Urinary bladder (tissue), 4 donors: ENCODE results near the gene SLC43A1. TPM values are rescaled to one million over a fixed set of nuclear protein-coding genes. Genes with fewer than 3 reads are reported as not detected.

ENCODE experiments used
- DNase-seq: peaks from one replicate; pipeline ENCODE4 v3.0.0-alpha.2; 2015; ENCODE audit errors: extremely low spot score
- H3K27ac ChIP-seq: one replicate; pipeline ENCODE4 v1.5.1; 2013; ENCODE audit warnings: low read depth, mild to moderate bottlenecking, moderate library complexity
- H3K36me3 ChIP-seq: one replicate; pipeline ENCODE4 v1.6.1; 2013; ENCODE audit warnings: mild to moderate bottlenecking, moderate library complexity; ENCODE audit not compliant: insufficient read depth
- H3K4me1 ChIP-seq: one replicate; pipeline ENCODE4 v1.6.1; 2013; ENCODE audit warnings: mild to moderate bottlenecking, moderate library complexity; ENCODE audit not compliant: insufficient read depth
- H3K4me3 ChIP-seq: one replicate; pipeline ENCODE4 v1.5.1; 2013; ENCODE audit warnings: low read depth, low read length
- WGBS: extraction: QIAGEN DNeasy Blood & Tissue Kit; methylation state at CpG from one replicate; pipeline ENCODE4 v1.1.7; 2013; 5-methylcytosine and 5-hydroxymethylcytosine counted together
- polyA plus RNA-seq: library from polyadenylated mRNA; stranded (reverse); fragments of 200-250 nt; gene quantifications from one replicate; pipeline ENCODE4 v1.2.3, GENCODE V29; 2013
- small RNA-seq: library from RNA; depleted of rRNA; stranded (forward); fragments of <200 nt; gene quantifications from one replicate; pipeline ENCODE3, GENCODE V24; 2014
- total RNA-seq: library from RNA; depleted of rRNA; stranded (reverse); fragments of >200 nt; gene quantifications from one replicate; pipeline ENCODE4 v1.2.3, GENCODE V29; 2014
- donor health status: healthy with polysubstance abuse.
- donor health status: healthy.

Gene SLC43A1
- total and polyA plus RNA-seq, 2 donors, result 16.8 to 33.0 TPM

GRCh38 chr11:57444362-57445121, 71.0 kb downstream of the SLC43A1 start:
- DNase-seq, result no peak
- no peaks in the 10 kb centered on the region for H3K4me1 ChIP-seq
- no peak overlapping the region for H3K4me3 ChIP-seq
- 68% methylated on average over 9 of the region's 9 CpGs for WGBS
- no peaks in the 10 kb centered on the region for H3K36me3 ChIP-seq
- no peak overlapping the region for H3K27ac ChIP-seq

- WGBS, result 85% methylated on average over 4 of the region's 4 CpGs
- Histone ChIP-seq H3K4me3 (no peak overlapping the region), H3K27ac (no peak overlapping the region), H3K36me3 (no peaks in the 10 kb centered on the region), H3K4me1 (no peaks in the 10 kb centered on the region)
- DNase-seq, result no peak
Observed at GRCh38 chr11:57440744-57441414, 74.6 kb downstream of the SLC43A1 start.

GRCh38 chr11:57439786-57440185, 75.7 kb downstream of the SLC43A1 start:
- Histone ChIP-seq H3K4me3 (no peak overlapping the region), H3K36me3 (no peaks in the 10 kb centered on the region), H3K4me1 (no peaks in the 10 kb centered on the region), H3K27ac (no peak overlapping the region)
- WGBS, result 89% methylated on average over 6 of the region's 6 CpGs
- no peak for DNase-seq

DNA sequence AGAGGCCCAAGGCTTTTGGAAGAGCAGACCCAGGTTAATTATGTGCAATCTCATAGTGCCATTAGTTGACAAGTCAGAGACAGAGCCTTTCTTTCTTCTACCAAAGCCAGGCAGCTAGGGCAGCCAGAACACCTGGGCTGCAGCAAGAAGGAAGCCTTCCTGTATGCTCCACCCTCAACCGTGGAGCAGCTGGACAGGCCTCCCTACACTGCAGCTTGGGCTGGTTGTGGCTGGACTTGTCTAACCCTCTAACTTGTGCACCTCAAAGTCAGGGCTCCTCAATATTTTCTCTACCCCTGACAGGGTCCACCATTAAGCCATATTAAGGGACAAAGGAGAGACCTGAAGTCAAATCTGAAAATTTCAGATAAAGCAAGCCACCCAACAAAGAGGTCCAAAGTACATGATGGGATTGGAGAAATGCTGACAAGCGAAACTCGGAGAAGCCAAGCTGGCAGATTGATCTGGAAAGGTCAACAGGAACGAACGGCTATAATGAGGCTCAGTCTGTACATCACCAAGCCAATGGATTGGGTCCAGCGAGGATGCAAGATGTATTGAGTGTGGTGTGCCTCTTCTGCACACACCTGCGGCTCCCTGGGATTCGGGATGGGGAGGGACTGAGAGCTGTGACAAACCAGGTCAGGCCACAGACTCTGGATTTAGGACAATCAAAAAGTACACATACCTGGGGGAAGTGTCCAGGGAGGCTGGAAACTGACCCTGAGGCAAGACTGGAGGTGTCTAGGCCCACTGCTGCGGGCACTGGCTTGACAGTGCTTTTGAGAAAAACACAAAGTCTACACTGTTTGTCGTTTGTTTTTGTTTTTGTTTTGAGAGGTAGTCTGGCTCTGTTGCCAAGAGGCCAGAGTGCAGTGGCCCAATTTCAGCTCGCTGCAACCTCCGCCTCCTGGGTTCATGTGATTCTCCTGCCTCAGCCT, 76.9 kb downstream of the SLC43A1 start:
- no peak overlapping the region for H3K4me3 ChIP-seq
- no peaks in the 10 kb centered on the region for H3K4me1 ChIP-seq
- H3K36me3 ChIP-seq, result no peaks in the 10 kb centered on the region
- no peak overlapping the region for H3K27ac ChIP-seq
- DNase-seq, result no peak
- 90% methylated on average over 12 of the region's 12 CpGs for WGBS

GRCh38 chr11:57436031-57436430, 79.5 kb downstream of the SLC43A1 start:
- no peaks in the 10 kb centered on the region for H3K36me3 ChIP-seq
- DNase-seq, result no peak
- H3K4me3 ChIP-seq, result no peak overlapping the region
- H3K27ac ChIP-seq, result no peak overlapping the region
- 88% methylated on average over 7 of the region's 7 CpGs for WGBS
- no peaks in the 10 kb centered on the region for H3K4me1 ChIP-seq

DNA sequence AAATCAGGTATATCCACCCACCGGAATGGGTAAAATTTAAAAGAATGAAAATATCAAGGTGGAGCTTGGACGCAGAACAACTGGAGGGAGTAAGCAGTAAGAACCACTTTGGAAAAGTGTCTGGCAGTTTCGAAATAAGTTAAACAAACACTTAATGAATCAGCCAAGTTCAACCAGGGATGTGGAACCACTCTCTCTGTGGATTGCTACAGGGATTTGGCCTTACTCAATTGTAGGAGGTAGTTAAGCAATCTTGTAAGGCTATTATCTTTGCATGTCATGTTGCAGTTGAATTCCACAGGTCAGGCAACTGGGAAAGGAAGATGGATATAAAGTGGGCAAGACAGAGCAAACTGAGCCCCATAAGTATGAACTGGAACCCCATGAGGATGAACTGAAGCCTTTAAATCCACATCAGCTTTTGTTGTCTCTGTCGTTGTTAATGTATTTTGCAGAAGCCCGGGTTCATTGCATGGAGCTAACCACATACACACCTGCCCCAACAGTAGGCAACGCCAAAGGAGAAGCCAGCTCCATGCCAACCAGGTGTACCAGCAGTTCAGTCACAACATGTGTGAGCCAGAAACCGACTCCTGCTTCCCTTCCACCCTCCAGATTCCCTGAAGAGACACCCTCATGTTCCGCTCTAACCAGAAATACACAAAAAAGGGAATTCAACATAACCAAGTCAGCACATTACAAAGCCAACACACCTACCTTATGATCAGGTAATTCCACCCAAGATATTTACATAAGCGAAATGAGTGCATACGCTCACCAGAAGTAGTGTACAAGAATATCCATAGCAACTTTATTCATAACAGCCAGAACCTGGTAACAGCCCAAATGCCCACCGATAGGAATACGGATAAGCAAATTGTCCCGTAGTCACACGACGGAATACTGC, 80.6 kb downstream of the SLC43A1 start:
- 75% methylated on average over 15 of the region's 15 CpGs for WGBS
- DNase-seq, result no peak
- Histone ChIP-seq H3K4me1 (no peaks in the 10 kb centered on the region), H3K27ac (no peak overlapping the region), H3K4me3 (no peak overlapping the region), H3K36me3 (no peaks in the 10 kb centered on the region)

Small RNA genes within 50 kb of the gene (small RNA-seq; reads per million reads assigned to genes)
- gene RN7SL605P (not detected), gene RNA5SP341 (not detected)

Other genes with a start within 250 kb of the SLC43A1 start
- gene TNKS1BP1, start 190.8 kb downstream of the SLC43A1 start, total RNA-seq, result 33.6 TPM
- gene TNKS1BP1, start 190.8 kb downstream of the SLC43A1 start, polyA plus RNA-seq, result 146 TPM
- 32.3 TPM for gene SSRP1, start 179.8 kb downstream of the SLC43A1 start, total RNA-seq
- 79.4 TPM for gene SSRP1, start 179.8 kb downstream of the SLC43A1 start, polyA plus RNA-seq
- 1.5 TPM for gene P2RX3, start 177.3 kb downstream of the SLC43A1 start, total RNA-seq
- gene P2RX3, start 177.3 kb downstream of the SLC43A1 start, polyA plus RNA-seq, result 0.34 TPM
- not detected for gene PRG3, start 134.6 kb downstream of the SLC43A1 start, total RNA-seq
- gene PRG3, start 134.6 kb downstream of the SLC43A1 start, polyA plus RNA-seq, result not detected
- 0.42 TPM for gene PRG2, start 125.1 kb downstream of the SLC43A1 start, total RNA-seq
- not detected for gene PRG2, start 125.1 kb downstream of the SLC43A1 start, polyA plus RNA-seq
- gene SLC43A3, start 88.6 kb downstream of the SLC43A1 start, total RNA-seq, result 27.3 TPM
- 39.7 TPM for gene SLC43A3, start 88.6 kb downstream of the SLC43A1 start, polyA plus RNA-seq
- gene RTN4RL2, start 55.2 kb downstream of the SLC43A1 start, total RNA-seq, result 0.58 TPM
- gene RTN4RL2, start 55.2 kb downstream of the SLC43A1 start, polyA plus RNA-seq, result 1.4 TPM
- 14.3 TPM for gene TIMM10, start 15.1 kb upstream of the SLC43A1 start, total RNA-seq
- 40.7 TPM for gene TIMM10, start 15.1 kb upstream of the SLC43A1 start, polyA plus RNA-seq
- 0.16 TPM for gene SMTNL1, start 21.9 kb upstream of the SLC43A1 start, total RNA-seq
- not detected for gene SMTNL1, start 21.9 kb upstream of the SLC43A1 start, polyA plus RNA-seq
- gene UBE2L6, start 52.0 kb upstream of the SLC43A1 start, total RNA-seq, result 25.6 TPM
- 76.8 TPM for gene UBE2L6, start 52.0 kb upstream of the SLC43A1 start, polyA plus RNA-seq
- gene SERPING1, start 82.0 kb upstream of the SLC43A1 start, total RNA-seq, result 53.6 TPM
- gene SERPING1, start 82.0 kb upstream of the SLC43A1 start, polyA plus RNA-seq, result 806 TPM
- 1.7 TPM for gene YPEL4, start 134.2 kb upstream of the SLC43A1 start, total RNA-seq
- 3.5 TPM for gene YPEL4, start 134.2 kb upstream of the SLC43A1 start, polyA plus RNA-seq
- 14.1 TPM for gene CLP1, start 142.1 kb upstream of the SLC43A1 start, total RNA-seq
- 12.7 TPM for gene CLP1, start 142.1 kb upstream of the SLC43A1 start, polyA plus RNA-seq
- 29.9 TPM for gene ZDHHC5, start 152.4 kb upstream of the SLC43A1 start, total RNA-seq
- gene ZDHHC5, start 152.4 kb upstream of the SLC43A1 start, polyA plus RNA-seq, result 36.4 TPM
- gene MED19, start 196.5 kb upstream of the SLC43A1 start, total RNA-seq, result 13.4 TPM
- 15.3 TPM for gene MED19, start 196.5 kb upstream of the SLC43A1 start, polyA plus RNA-seq
- gene TMX2, start 196.9 kb upstream of the SLC43A1 start, total RNA-seq, result 52.0 TPM
- 68.9 TPM for gene TMX2, start 196.9 kb upstream of the SLC43A1 start, polyA plus RNA-seq
- 46.4 TPM for gene SELENOH, start 225.8 kb upstream of the SLC43A1 start, total RNA-seq
- 119 TPM for gene SELENOH, start 225.8 kb upstream of the SLC43A1 start, polyA plus RNA-seq
- gene BTBD18, start 236.1 kb upstream of the SLC43A1 start, total RNA-seq, result not detected
- gene BTBD18, start 236.1 kb upstream of the SLC43A1 start, polyA plus RNA-seq, result not detected
- 176 TPM for gene CTNND1, start 246.1 kb upstream of the SLC43A1 start, total RNA-seq
- gene CTNND1, start 246.1 kb upstream of the SLC43A1 start, polyA plus RNA-seq, result 72.8 TPM